Adrenal gland (tissue), 12 donors: ENCODE measurements around the gene GNS. TPM values are rescaled to one million over a fixed set of nuclear protein-coding genes. Genes with fewer than 3 reads are reported as not detected.

Experiments used
- DNase-seq, 7 donors: peaks; one replicate each; pipeline ENCODE4 v3.0.0-alpha.2; 2019 to 2020
- H3K27ac ChIP-seq, 5 donors: fragments of 200-600 bp; sonication (generic) in 4 of 5; 1 replicate in 3 of 5; 2 replicates in 2 of 5; pipeline versions ENCODE4 v1.5.1 to v1.8.0; 2016 to 2020; ENCODE audit warnings: mild to moderate bottlenecking in 1 of 5
- H3K27me3 ChIP-seq: fragments of 200-600 bp; 2 replicates; pipeline ENCODE4 v1.8.0; 2021
- H3K36me3 ChIP-seq, 2 donors: fragments of 200-600 bp; replicated peaks in 1 of 2; 1 replicate in 1 of 2; 2 replicates in 1 of 2; pipeline versions ENCODE4 v1.5.1 to v1.8.0; 2018 to 2022
- H3K4me1 ChIP-seq, 2 donors: fragments of 200-600 bp; replicated peaks in 1 of 2; 1 replicate in 1 of 2; 2 replicates in 1 of 2; pipeline versions ENCODE4 v1.5.1 to v1.8.0; 2018 to 2021
- H3K4me3 ChIP-seq, 4 donors: fragments of 200-600 bp; sonication (generic) in 3 of 4; one replicate each; pipeline ENCODE4 v1.5.1; 2016 to 2018
- H3K9me3 ChIP-seq, 3 donors: fragments of 200-600 bp; sonication (generic) in 1 of 3; replicated peaks in 1 of 3; 1 replicate in 2 of 3; 2 replicates in 1 of 3; pipeline versions ENCODE4 v1.5.1 to v1.8.0; 2016 to 2021
- POLR2A ChIP-seq, 2 donors: fragments of 450-650 bp; IDR thresholded peaks; one replicate each; pipeline ENCODE4 v1.6.1; 2017; ENCODE audit warnings: antibody characterized with exemption in 2 of 2, mild to moderate bottlenecking in 2 of 2, moderate library complexity in 1 of 2
- WGBS, 4 donors: extraction: QIAGEN DNeasy Blood & Tissue Kit in 2 of 4; methylation state at CpG; one replicate each; pipeline versions ENCODE4 v1.1.5 to v1.1.7; 2013 to 2017; 5-methylcytosine and 5-hydroxymethylcytosine counted together
- intact Hi-C, 2 donors: fragments of 100-400 bp; cut with DNase I; formaldehyde crosslinking; loops; one replicate each; pipeline versions ENCODE4 v1.14.1 to v1.15.0; 2022 to 2023
- polyA plus RNA-seq, 3 donors: library from polyadenylated mRNA; stranded (reverse); fragments of 200-250 nt in 2 of 3; fragments of 350-450 nt in 1 of 3; fragmentation: Illumina TruSeq in 1 of 3; extraction: RNeasy Lipid Tissue Mini Kit (QIAGEN cat#74804) in 1 of 3; gene quantifications; one replicate each; pipeline ENCODE4 v1.2.3, GENCODE V29; 2013 to 2014
- total RNA-seq, 9 donors: library from RNA; depleted of rRNA in 4 of 9; stranded (reverse); fragments of >200 nt in 4 of 9; fragments of 120-200 nt in 1 of 9; fragmentation: NEBNext Ultra II Directional in 1 of 9; extraction: Animal tissue kit (Norgen Biotek cat#: 25700) in 1 of 9; gene quantifications; one replicate each; pipeline versions ENCODE4 v1.1.0 to v1.2.4, GENCODE V29; 2013 to 2023
- TF ChIP-seq, protein P1 (sequence below), 6 experiments: fragments of 450-650 bp in 4 of 6; fragments of 200-600 bp in 2 of 6; sonication (generic) in 1 of 6; IDR thresholded peaks; 1 replicate in 5 of 6; 2 replicates in 1 of 6; pipeline versions ENCODE4 v1.5.1 to v1.8.0; 2016 to 2021; ENCODE audit warnings: antibody characterized with exemption in 6 of 6, mild to moderate bottlenecking in 2 of 6, moderate library complexity in 1 of 6
- donor health status: healthy with polysubstance abuse.
- donor health status: Bipolar disorder and iron deficiency.
- donor health status: DM: yes; HTN: yes; CAD: no.
- donor health status: DM: no; HTN: no; CAD: no.
- donor health status: DM: no; HTN: no; CAD: no.
- donor health status: DM: yes; HTN: yes; CAD: no.

The GNS gene
- total and polyA plus RNA-seq, 12 donors: 44.3 to 647 (median 567) TPM

DNA sequence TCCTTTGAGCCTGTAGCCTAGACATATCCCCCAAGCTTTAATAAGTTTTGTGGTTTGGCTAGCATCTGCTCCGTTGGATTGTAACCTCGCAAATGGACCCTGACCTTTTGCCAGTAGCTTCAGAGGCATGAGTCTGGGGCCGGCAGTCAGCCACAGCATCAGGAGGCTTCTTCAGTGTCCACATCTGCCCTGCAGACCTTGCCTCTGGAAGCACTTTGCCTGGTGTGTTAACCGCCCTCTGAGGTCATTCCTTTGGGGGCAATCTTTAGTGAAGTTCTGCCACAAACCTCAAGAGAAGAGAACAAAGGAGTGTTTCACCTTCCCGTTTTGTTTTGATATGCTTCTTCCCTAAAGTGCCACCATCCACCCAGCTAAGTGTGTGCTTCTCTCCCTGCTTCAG lies 71.4 kb downstream of the GNS start:
- intact Hi-C loops: no loop called here
- Histone ChIP-seq H3K36me3 (peaks cover 0 to 8% of the 10 kb centered on the region in 2 donors), H3K4me1 (peaks cover 23 to 32% of the 10 kb centered on the region in 2 donors), H3K4me3 (no peak overlapping the region), H3K27ac (peak overlapping the region in 3 of 5 donors; percentile 3 to 60 (median 50)), H3K9me3 (no peaks in the 10 kb centered on the region), H3K27me3 (no peaks in the 10 kb centered on the region)
- 23 to 34% (median 32%) methylated on average over 5 of the region's 5 CpGs for WGBS, 4 donors
- DNase-seq: peak in 2 of 7 donors; percentile 31 to 58
- TF ChIP-seq POLR2A (IDR thresholded peaks at IDR 0.05): no peak
- TF ChIP-seq, protein P1, sequence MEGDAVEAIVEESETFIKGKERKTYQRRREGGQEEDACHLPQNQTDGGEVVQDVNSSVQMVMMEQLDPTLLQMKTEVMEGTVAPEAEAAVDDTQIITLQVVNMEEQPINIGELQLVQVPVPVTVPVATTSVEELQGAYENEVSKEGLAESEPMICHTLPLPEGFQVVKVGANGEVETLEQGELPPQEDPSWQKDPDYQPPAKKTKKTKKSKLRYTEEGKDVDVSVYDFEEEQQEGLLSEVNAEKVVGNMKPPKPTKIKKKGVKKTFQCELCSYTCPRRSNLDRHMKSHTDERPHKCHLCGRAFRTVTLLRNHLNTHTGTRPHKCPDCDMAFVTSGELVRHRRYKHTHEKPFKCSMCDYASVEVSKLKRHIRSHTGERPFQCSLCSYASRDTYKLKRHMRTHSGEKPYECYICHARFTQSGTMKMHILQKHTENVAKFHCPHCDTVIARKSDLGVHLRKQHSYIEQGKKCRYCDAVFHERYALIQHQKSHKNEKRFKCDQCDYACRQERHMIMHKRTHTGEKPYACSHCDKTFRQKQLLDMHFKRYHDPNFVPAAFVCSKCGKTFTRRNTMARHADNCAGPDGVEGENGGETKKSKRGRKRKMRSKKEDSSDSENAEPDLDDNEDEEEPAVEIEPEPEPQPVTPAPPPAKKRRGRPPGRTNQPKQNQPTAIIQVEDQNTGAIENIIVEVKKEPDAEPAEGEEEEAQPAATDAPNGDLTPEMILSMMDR (IDR thresholded peaks at IDR 0.05): no peak

DNA sequence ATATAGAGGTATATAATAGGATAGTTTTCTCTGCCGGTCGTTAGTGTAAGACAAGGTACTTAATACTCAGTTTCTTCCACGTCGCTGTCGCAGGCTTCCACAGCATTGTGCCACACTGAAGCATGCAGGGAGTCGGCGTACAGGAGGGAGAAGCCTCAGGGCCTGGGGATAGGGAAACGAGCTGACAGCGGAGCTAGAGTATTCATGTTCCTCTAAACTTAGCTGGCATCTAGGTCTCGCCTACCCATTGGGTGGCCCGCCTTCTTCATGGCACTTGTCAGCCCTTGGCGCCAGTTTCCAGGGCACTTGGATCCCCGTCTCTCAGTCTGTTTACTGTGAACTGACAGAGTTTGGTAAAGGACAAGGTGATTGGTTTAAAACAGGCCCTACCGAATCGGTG lies 73.6 kb downstream of the GNS start:
- intact Hi-C loops: no loop called here
- no peaks in the 10 kb centered on the region for H3K27me3 ChIP-seq
- no peak overlapping the region for H3K27ac ChIP-seq
- DNase-seq: no peak
- WGBS, 4 donors: 94 to 99% (median 97%) methylated on average over 15 of the region's 15 CpGs
- H3K36me3 ChIP-seq: peaks cover 0 to 8% of the 10 kb centered on the region in 2 donors
- no peaks in the 10 kb centered on the region for H3K9me3 ChIP-seq
- TF ChIP-seq, protein P1 (IDR thresholded peaks at IDR 0.05): no peak
- TF ChIP-seq POLR2A (IDR thresholded peaks at IDR 0.05): no peak
- no peak overlapping the region for H3K4me3 ChIP-seq
- H3K4me1 ChIP-seq: peaks cover 28 to 41% of the 10 kb centered on the region in 2 donors

DNA sequence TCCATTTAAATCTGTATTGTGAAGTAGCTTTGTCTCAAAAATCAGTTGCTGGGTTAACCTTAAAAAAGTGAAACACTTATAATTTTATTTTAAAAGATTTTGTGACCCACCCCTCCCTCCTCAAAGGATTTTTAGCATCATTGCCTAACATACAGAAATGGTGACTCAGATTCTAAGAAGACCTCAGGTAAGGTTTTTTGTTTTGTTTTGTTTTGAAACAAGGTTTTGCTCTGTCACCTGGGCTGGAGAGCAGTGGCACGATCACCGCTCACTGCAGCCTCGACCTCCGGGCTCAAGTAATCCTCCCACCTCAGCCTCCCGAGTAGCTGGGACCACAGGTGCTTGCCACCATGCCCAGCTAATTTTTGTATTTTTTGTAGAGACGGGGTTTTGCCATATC lies 74.2 kb downstream of the GNS start:
- intact Hi-C loops: no loop called here
- Histone ChIP-seq H3K36me3 (peaks cover 0 to 8% of the 10 kb centered on the region in 2 donors), H3K27me3 (no peaks in the 10 kb centered on the region), H3K9me3 (no peaks in the 10 kb centered on the region), H3K4me1 (peaks cover 28 to 45% of the 10 kb centered on the region in 2 donors), H3K27ac (no peak overlapping the region), H3K4me3 (no peak overlapping the region)
- 93 to 98% (median 96%) methylated on average over 6 of the region's 6 CpGs for WGBS, 4 donors
- no peak for DNase-seq
- TF ChIP-seq, protein P1 (IDR thresholded peaks at IDR 0.05): no peak
- TF ChIP-seq POLR2A (IDR thresholded peaks at IDR 0.05): no peak

DNA sequence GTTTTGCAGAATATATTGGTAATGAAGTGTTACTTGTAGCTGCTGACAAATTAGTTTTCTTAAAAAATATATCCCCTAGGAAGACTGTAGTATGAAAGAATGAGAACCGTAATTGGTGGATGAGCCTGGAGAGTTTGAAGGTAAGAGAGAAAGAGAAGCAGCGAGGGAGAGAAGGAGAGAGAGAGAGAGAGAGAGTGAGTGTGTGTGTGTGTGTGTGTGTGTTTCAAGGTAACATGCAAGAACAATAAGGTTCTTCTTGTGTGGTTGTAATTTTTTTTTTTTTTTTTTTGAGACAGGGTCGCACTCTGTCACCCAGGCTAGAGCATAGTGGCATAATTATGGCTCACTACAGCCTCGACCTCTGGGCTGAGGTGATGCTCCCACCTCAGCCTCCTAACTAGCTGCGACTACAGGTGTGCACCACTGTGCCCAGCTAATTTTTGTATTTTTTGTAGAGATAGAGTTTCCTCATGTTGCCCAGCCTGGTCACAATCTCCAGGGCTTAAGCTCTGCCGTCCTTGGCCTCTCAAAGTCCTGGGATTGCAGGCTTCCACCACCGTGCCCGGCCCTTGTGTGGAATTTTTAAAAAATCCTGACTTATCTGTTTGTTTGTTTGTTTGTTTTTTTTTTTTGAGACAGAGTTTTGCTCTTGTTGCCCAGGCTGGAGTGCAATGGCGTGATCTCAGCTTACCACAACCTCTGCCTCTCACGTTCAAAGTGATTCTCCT lies 75.2 kb downstream of the GNS start:
- no peak for DNase-seq
- no peak overlapping the region for H3K4me3 ChIP-seq
- H3K36me3 ChIP-seq: peaks cover 0 to 8% of the 10 kb centered on the region in 2 donors
- H3K27me3 ChIP-seq: no peaks in the 10 kb centered on the region
- no peaks in the 10 kb centered on the region for H3K9me3 ChIP-seq
- intact Hi-C loops: no loop called here
- no peak for TF ChIP-seq POLR2A (IDR thresholded peaks at IDR 0.05)
- TF ChIP-seq, protein P1 (IDR thresholded peaks at IDR 0.05): no peak
- WGBS, 4 donors: 64 to 73% (median 68%) methylated on average over 10 of the region's 10 CpGs
- H3K27ac ChIP-seq: peak overlapping the region in 2 of 5 donors; percentile 23 to 82
- H3K4me1 ChIP-seq: peaks cover 37 to 55% of the 10 kb centered on the region in 2 donors
